Measurements from ENCODE around the gene IRF5.
A peak's percentile ranks its signal among the peaks of the same experiment; 100 is the strongest.
"Not testable (repeated sequence)": the region's sequence is repeated elsewhere in the genome, so short reads cannot be mapped to it uniquely, and the experiment has no call there.

The IRF5 gene

GRCh38 chr7:128939075-128939860 lies 1.5 kb downstream of the IRF5 start:
- Histone ChIP-seq H3K27me3 (ENCODE audit: control insufficient read depth, insufficient read depth, low read length) (peaks cover 20% of the 10 kb centered on the region), H3K9me3 (ENCODE audit: control insufficient read depth, low read length) (no peaks in the 10 kb centered on the region), H3K4me3 (ENCODE audit: low read length) (no peak overlapping the region), H3K4me1 (ENCODE audit: control insufficient read depth, insufficient read depth, low read length) (peaks cover 5% of the 10 kb centered on the region), H3K36me3 (ENCODE audit: control insufficient read depth, insufficient read depth, low read length) (no peaks in the 10 kb centered on the region), H3K9ac (ENCODE audit: low read length) (peak overlapping the region; percentile 47)

GRCh38 chr7:128939861-128940410 lies 2.2 kb downstream of the IRF5 start:
- Histone ChIP-seq H3K4me1 (ENCODE audit: control insufficient read depth, insufficient read depth, low read length) (peaks cover 5% of the 10 kb centered on the region), H3K9me3 (ENCODE audit: control insufficient read depth, low read length) (no peaks in the 10 kb centered on the region), H3K9ac (ENCODE audit: low read length) (no peak overlapping the region), H3K36me3 (ENCODE audit: control insufficient read depth, insufficient read depth, low read length) (no peaks in the 10 kb centered on the region), H3K27me3 (ENCODE audit: control insufficient read depth, insufficient read depth, low read length) (peaks cover 20% of the 10 kb centered on the region), H3K4me3 (ENCODE audit: low read length) (no peak overlapping the region)

GRCh38 chr7:128940494-128941322 lies 3.0 kb downstream of the IRF5 start:
- H3K4me3 ChIP-seq (ENCODE audit: low read length): no peak overlapping the region
- peaks cover 5% of the 10 kb centered on the region for H3K4me1 ChIP-seq (ENCODE audit: control insufficient read depth, insufficient read depth, low read length)
- H3K9ac ChIP-seq (ENCODE audit: low read length): no peak overlapping the region
- no peaks in the 10 kb centered on the region for H3K36me3 ChIP-seq (ENCODE audit: control insufficient read depth, insufficient read depth, low read length)
- no peaks in the 10 kb centered on the region for H3K9me3 ChIP-seq (ENCODE audit: control insufficient read depth, low read length)
- peaks cover 20% of the 10 kb centered on the region for H3K27me3 ChIP-seq (ENCODE audit: control insufficient read depth, insufficient read depth, low read length)

DNA sequence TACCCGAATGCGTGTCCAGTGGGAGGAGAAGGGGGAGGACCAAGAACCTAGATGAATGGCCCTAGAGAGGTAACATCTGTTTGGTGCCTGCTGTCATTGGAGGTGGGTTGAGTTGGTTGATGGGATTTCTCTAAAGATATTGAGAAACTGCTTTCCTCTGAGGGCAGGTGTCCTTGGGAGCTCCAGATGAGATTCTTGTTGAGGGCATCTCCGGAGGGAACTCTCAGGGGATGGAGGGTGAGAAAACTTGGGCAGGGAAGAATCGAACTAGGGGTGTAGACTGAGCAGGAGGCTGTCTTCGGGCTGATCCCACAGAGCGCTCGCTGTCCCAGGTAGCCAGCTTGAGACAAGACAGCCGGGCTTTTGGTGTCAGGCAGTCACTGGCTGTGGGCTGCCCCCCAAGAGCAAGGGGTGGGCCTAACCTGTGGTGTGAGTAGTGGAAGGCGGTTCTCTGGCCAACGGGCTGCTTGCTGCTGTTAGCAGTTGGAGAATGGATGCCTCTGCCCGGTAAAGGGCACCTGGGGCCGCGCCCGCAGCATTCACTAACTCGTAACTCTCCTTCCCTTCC lies 3.7 kb downstream of the IRF5 start:
- Histone ChIP-seq H3K9ac (ENCODE audit: low read length) (no peak overlapping the region), H3K4me3 (ENCODE audit: low read length) (no peak overlapping the region), H3K4me1 (ENCODE audit: control insufficient read depth, insufficient read depth, low read length) (peaks cover 5% of the 10 kb centered on the region), H3K36me3 (ENCODE audit: control insufficient read depth, insufficient read depth, low read length) (no peaks in the 10 kb centered on the region), H3K27me3 (ENCODE audit: control insufficient read depth, insufficient read depth, low read length) (peaks cover 20% of the 10 kb centered on the region), H3K9me3 (ENCODE audit: control insufficient read depth, low read length) (no peaks in the 10 kb centered on the region)

- H3K9ac ChIP-seq (ENCODE audit: low read length): no peak overlapping the region
- H3K36me3 ChIP-seq (ENCODE audit: control insufficient read depth, insufficient read depth, low read length): no peaks in the 10 kb centered on the region
- peaks cover 5% of the 10 kb centered on the region for H3K4me1 ChIP-seq (ENCODE audit: control insufficient read depth, insufficient read depth, low read length)
- H3K27me3 ChIP-seq (ENCODE audit: control insufficient read depth, insufficient read depth, low read length): peaks cover 20% of the 10 kb centered on the region
- H3K4me3 ChIP-seq (ENCODE audit: low read length): no peak overlapping the region
- H3K9me3 ChIP-seq (ENCODE audit: control insufficient read depth, low read length): no peaks in the 10 kb centered on the region
These were observed 4.3 kb downstream of the IRF5 start for GRCh38 chr7:128941946-128942526.

GRCh38 chr7:128943251-128943650 lies 5.5 kb downstream of the IRF5 start:
- not testable (repeated sequence) for H3K36me3 ChIP-seq (ENCODE audit: control insufficient read depth, insufficient read depth, low read length); H3K4me3 ChIP-seq (ENCODE audit: low read length); H3K4me1 ChIP-seq (ENCODE audit: control insufficient read depth, insufficient read depth, low read length); H3K9ac ChIP-seq (ENCODE audit: low read length); H3K9me3 ChIP-seq (ENCODE audit: control insufficient read depth, low read length)
- peaks cover 15% of the 10 kb centered on the region for H3K27me3 ChIP-seq (ENCODE audit: control insufficient read depth, insufficient read depth, low read length)

DNA sequence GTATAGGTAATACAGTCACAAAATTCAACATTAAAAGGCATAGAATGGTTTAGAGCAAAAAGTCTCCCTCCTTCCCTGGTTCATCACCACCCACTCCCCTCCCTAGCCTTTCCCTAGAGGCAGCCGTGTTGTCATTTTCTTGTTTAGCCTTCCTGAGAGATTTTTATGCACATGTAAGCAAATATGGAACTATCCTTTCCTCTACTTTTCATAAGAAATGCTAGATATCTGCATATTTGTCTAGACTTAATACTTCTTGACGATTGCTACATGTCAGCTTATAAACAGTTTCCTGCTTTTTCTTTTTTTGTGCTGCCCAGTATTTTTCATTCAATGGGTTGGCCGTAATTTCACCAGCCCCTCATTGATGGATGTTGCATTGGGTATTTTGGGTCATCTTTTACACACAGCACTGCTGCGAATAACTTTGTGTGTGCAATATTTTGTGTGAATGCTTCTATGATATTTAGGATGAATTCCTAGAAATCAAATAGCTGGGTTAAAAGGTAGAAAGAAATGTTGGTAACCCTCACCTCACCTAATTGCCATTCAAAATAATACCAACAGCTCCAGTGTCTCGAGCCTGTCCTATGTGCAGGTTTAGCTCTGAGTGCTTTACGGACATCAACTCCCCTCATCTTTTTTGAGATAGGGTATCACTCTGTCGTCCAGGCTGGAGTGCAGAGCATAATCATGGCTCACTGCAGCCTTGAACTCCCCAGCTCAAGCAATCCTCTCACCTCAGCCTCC lies 6.9 kb downstream of the IRF5 start:
- Histone ChIP-seq H3K27me3 (ENCODE audit: control insufficient read depth, insufficient read depth, low read length) (peaks cover 4% of the 10 kb centered on the region), H3K9me3 (ENCODE audit: control insufficient read depth, low read length) (no peaks in the 10 kb centered on the region), H3K36me3 (ENCODE audit: control insufficient read depth, insufficient read depth, low read length) (no peaks in the 10 kb centered on the region), H3K4me1 (ENCODE audit: control insufficient read depth, insufficient read depth, low read length) (no peaks in the 10 kb centered on the region), H3K9ac (ENCODE audit: low read length) (no peak overlapping the region), H3K4me3 (ENCODE audit: low read length) (no peak overlapping the region)

GRCh38 chr7:128945668-128946366 lies 8.1 kb downstream of the IRF5 start:
- Histone ChIP-seq H3K36me3 (ENCODE audit: control insufficient read depth, insufficient read depth, low read length) (no peaks in the 10 kb centered on the region), H3K9ac (ENCODE audit: low read length) (no peak overlapping the region), H3K27me3 (ENCODE audit: control insufficient read depth, insufficient read depth, low read length) (no peaks in the 10 kb centered on the region), H3K9me3 (ENCODE audit: control insufficient read depth, low read length) (no peaks in the 10 kb centered on the region), H3K4me3 (ENCODE audit: low read length) (no peak overlapping the region), H3K4me1 (ENCODE audit: control insufficient read depth, insufficient read depth, low read length) (no peaks in the 10 kb centered on the region)

DNA sequence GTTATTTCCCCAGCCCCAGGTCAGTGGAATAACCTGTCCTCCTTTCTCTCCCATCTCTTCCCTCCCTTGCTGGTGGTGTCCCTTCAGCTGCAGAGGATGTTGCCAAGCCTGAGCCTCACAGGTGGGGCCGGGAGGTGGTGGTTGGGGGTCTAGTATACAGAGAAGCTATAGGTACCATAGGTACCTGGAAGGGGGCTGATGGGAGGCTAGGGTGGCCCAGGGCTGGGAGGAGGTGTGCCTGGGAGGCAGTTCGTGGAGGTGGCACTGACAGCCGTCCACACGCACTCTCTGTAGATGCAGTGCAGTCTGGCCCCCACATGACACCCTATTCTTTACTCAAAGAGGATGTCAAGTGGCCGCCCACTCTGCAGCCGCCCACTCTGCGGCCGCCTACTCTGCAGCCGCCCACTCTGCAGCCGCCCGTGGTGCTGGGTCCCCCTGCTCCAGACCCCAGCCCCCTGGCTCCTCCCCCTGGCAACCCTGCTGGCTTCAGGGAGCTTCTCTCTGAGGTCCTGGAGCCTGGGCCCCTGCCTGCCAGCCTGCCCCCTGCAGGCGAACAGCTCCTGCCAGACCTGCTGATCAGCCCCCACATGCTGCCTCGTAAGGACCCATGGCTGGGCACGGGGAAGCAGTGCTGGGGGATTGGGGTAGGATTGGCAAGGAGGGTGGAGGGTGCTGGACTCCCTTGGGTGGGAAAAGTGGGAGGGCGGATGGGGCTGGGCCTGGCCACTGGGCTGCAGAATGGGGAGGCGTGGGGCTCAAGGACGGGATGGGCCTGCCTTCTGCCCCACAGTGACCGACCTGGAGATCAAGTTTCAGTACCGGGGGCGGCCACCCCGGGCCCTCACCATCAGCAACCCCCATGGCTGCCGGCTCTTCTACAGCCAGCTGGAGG lies 9.5 kb downstream of the IRF5 start:
- H3K9ac ChIP-seq (ENCODE audit: low read length): no peak overlapping the region
- no peaks in the 10 kb centered on the region for H3K9me3 ChIP-seq (ENCODE audit: control insufficient read depth, low read length)
- H3K4me1 ChIP-seq (ENCODE audit: control insufficient read depth, insufficient read depth, low read length): no peaks in the 10 kb centered on the region
- H3K4me3 ChIP-seq (ENCODE audit: low read length): no peak overlapping the region
- no peaks in the 10 kb centered on the region for H3K36me3 ChIP-seq (ENCODE audit: control insufficient read depth, insufficient read depth, low read length)
- H3K27me3 ChIP-seq (ENCODE audit: control insufficient read depth, insufficient read depth, low read length): no peaks in the 10 kb centered on the region

- Histone ChIP-seq H3K4me1 (ENCODE audit: control insufficient read depth, insufficient read depth, low read length) (no peaks in the 10 kb centered on the region), H3K27me3 (ENCODE audit: control insufficient read depth, insufficient read depth, low read length) (no peaks in the 10 kb centered on the region), H3K9me3 (ENCODE audit: control insufficient read depth, low read length) (no peaks in the 10 kb centered on the region), H3K36me3 (ENCODE audit: control insufficient read depth, insufficient read depth, low read length) (no peaks in the 10 kb centered on the region), H3K9ac (ENCODE audit: low read length) (no peak overlapping the region), H3K4me3 (ENCODE audit: low read length) (no peak overlapping the region)
These were observed 10.1 kb downstream of the IRF5 start for GRCh38 chr7:128947854-128948253.

All from mucosa of stomach (tissue), 1 donor.